Nephron progenitor cell (in vitro differentiated cells): ENCODE results near the gene BRSK1.
A peak's percentile ranks its signal among the peaks of the same experiment; 100 is the strongest.

Experiments used
- DNase-seq: peaks from one replicate; pipeline ENCODE4 v3.0.0; 2021
- H3K27ac Mint-ChIP-seq: 2 replicates; pipeline ENCODE4 v1.8.0; 2021; ENCODE audit warnings: mild to moderate bottlenecking, moderate library complexity, mixed read lengths
- H3K27me3 Mint-ChIP-seq: 2 replicates; pipeline ENCODE4 v1.8.0; 2021; ENCODE audit warnings: mild to moderate bottlenecking, low read depth, mixed read lengths; ENCODE audit not compliant: poor library complexity
- H3K36me3 Mint-ChIP-seq: 2 replicates; pipeline ENCODE4 v1.8.0; 2021; ENCODE audit warnings: low read depth, mixed read lengths
- H3K4me1 Mint-ChIP-seq: 2 replicates; pipeline ENCODE4 v1.8.0; 2021; ENCODE audit warnings: mixed read lengths
- H3K4me3 Mint-ChIP-seq: 2 replicates; pipeline ENCODE4 v1.8.0; 2021; ENCODE audit warnings: mild to moderate bottlenecking, moderate library complexity, mixed read lengths
- H3K9me3 Mint-ChIP-seq: 2 replicates; pipeline ENCODE4 v1.8.0; 2021; ENCODE audit warnings: mild to moderate bottlenecking, moderate library complexity, mixed read lengths
- CTCF ChIP-seq: fragments of 200-600 bp; sonication (generic); IDR thresholded peaks from 2 replicates; pipeline ENCODE4 v1.5.0; 2021; ENCODE audit warnings: antibody characterized with exemption

The BRSK1 gene

GRCh38 chr19:55283548-55284377, at the start of gene BRSK1:
TSS of gene BRSK1 (plus strand) at chr19:55283997. CDS start at chr19:55284443, 446 bp downstream.
- Mint-ChIP-seq H3K4me3 (peak within 1 kb of the TSS; percentile 84), H3K4me1 (peaks cover 48% of the 10 kb centered on the region), H3K27ac (peak within 1 kb of the TSS; percentile 94), H3K27me3 (no peaks in the 10 kb centered on the region), H3K9me3 (no peaks in the 10 kb centered on the region), H3K36me3 (peaks cover 6% of the 10 kb centered on the region)
- no peak for TF ChIP-seq CTCF
- DNase-seq = peak; percentile 79

GRCh38 chr19:55238030-55238429, 45.8 kb upstream of the BRSK1 start:
- Mint-ChIP-seq H3K9me3 (no peaks in the 10 kb centered on the region), H3K36me3 (peaks cover 54% of the 10 kb centered on the region), H3K4me3 (no peak overlapping the region), H3K4me1 (peaks cover 4% of the 10 kb centered on the region), H3K27ac (no peak overlapping the region), H3K27me3 (no peaks in the 10 kb centered on the region)
- no peak for DNase-seq
- no peak for TF ChIP-seq CTCF

DNA sequence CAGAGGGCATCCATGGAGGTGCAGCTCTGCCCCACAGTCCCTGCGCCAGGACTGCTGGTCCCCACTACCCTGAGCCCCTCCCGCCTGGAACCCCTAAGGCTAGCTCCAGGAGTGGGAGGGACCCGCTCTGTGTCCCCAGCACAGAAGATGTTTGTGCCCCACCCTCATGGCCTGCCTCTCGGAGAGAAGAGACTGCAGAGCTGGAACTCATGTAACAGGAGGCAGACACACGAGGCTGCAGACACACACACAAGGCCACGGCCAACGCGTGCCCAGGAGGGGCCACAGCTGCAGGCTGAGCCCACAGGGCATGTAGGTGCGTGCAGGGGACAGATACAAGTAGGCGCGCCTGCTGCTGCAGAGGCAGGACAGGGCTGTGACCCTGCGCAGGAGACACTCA, 44.8 kb upstream of the BRSK1 start:
- DNase-seq = no peak
- no peaks in the 10 kb centered on the region for H3K27me3 Mint-ChIP-seq
- no peak overlapping the region for H3K4me3 Mint-ChIP-seq
- H3K4me1 Mint-ChIP-seq = no peaks in the 10 kb centered on the region
- peaks cover 56% of the 10 kb centered on the region for H3K36me3 Mint-ChIP-seq
- TF ChIP-seq CTCF = no peak
- H3K27ac Mint-ChIP-seq = no peak overlapping the region
- H3K9me3 Mint-ChIP-seq = no peaks in the 10 kb centered on the region

DNA sequence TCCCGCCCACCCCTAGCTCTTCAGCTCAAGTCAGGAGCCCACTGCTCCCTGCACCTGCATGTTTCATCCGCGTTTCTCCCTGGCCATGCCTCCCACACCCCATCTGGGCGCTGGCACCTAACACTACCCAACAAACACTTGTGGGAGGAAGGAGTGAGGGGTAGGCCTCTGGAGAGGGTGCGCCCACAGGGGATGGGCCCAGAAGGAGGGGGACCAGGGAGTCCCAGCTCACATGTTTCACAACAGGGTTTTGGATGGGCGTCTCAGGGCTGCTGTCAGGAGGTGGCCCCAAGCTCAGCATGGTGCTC, 43.1 kb upstream of the BRSK1 start:
- TF ChIP-seq CTCF = no peak
- Mint-ChIP-seq H3K27ac (peak overlapping the region; percentile 69), H3K27me3 (no peaks in the 10 kb centered on the region), H3K36me3 (peaks cover 42% of the 10 kb centered on the region), H3K4me3 (no peak overlapping the region), H3K4me1 (no peaks in the 10 kb centered on the region), H3K9me3 (no peaks in the 10 kb centered on the region)
- no peak for DNase-seq

- peaks cover 37% of the 10 kb centered on the region for H3K36me3 Mint-ChIP-seq
- H3K4me1 Mint-ChIP-seq = no peaks in the 10 kb centered on the region
- H3K27ac Mint-ChIP-seq = no peak overlapping the region
- no peaks in the 10 kb centered on the region for H3K9me3 Mint-ChIP-seq
- H3K4me3 Mint-ChIP-seq = no peak overlapping the region
- no peak for DNase-seq
- no peak for TF ChIP-seq CTCF
- H3K27me3 Mint-ChIP-seq = no peaks in the 10 kb centered on the region
Observed at GRCh38 chr19:55241143-55241934, 42.5 kb upstream of the BRSK1 start.
